Superior temporal gyrus (tissue), 1 donor: Measurements from ENCODE around the gene BEX5.
"Not testable (repeated sequence)": the region's sequence is repeated elsewhere in the genome, so short reads cannot be mapped to it uniquely, and the experiment has no call there.

Experiments
- DNase-seq: peaks from one replicate; pipeline ENCODE4 v3.0.0-alpha.2; 2016; ENCODE audit errors: extremely low spot score

BEX5 gene

GRCh38 chrX:102155806-102156179, at the start of gene BEX5:
BEX5 (minus strand) TSS chrX:102155977; CDS start chrX:102154265, 1,712 bp downstream.
- peak; percentile 50 for DNase-seq

GRCh38 chrX:102185967-102186720, 30.4 kb upstream of the BEX5 start:
- no peak for DNase-seq

DNA sequence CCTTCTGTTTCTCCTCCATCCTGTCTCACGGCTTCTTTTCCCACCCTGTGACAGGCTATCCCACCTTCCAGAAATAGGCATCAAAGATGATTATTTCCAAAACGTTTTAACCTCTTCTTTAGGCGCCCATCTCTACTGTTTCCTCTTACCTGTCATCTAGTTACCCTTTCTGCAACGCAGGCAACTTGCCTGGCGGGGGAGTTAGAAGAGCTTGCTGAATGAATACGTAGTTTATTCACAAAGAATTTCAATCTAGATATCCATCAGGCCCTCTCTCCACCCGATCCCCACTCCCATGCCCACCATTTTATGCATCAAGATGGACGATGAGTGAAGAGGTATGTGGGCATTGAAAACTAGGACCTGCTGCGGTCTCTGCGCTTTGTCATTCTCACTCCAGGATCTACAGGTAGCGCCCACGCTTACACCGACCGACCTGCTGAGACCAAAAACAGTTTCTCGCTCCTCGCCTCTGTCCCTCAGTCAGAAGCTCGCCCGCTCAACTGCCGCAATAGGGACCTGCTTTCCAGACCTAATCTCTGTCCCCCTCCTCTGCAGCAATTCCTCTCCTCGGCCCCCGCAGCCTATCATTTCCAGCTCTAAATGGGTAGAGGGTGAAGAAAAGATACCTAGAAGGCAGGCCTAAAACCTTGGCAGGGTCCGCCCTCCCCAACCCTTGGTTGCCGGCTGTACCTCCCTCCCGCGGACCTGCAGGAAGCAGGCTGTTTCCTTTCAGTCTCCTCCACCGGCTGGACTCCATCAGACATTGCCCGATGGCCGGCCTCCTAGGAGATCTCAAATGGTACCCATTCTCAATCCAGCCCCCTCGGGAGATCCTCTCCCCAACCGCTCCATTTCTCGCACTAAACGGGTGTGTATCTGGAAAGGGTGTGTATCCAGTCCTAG, 624 bp downstream of the BEX5 start:
- DNase-seq, result peak; percentile 8

- peak; percentile 17 for DNase-seq
Observed at GRCh38 chrX:102154218-102154860, 1.4 kb downstream of the BEX5 start.

- not testable (repeated sequence) for DNase-seq
Observed at GRCh38 chrX:102142274-102142673, 13.5 kb downstream of the BEX5 start, which contains the start of gene TCEAL6. TCEAL6 (minus strand) TSS chrX:102142481.

- DNase-seq, result not testable (repeated sequence)
Observed at GRCh38 chrX:102141631-102142030, 14.1 kb downstream of the BEX5 start.

DNA sequence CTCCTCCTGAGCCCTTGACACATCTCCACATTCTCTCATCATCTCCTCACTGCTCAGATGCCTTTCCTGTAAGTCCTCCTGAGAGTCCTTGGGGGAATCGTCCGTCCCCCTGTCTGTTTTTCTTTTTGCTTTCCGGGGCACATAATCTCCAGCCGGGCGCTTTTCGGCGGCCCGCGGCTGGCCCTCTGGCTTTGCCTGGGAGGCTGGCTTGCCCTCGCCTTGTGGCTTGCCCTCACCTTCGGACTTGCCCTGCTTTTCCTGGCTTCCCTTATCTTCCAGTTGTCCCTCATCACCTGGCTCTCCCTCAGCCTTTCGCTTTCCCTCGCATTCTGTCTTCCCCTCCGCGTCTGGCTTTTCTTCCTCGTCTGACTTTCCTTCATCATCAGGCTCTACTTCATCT, 14.9 kb downstream of the BEX5 start:
- DNase-seq, result not testable (repeated sequence)

GRCh38 chrX:102138064-102138463, 17.7 kb downstream of the BEX5 start:
- no peak for DNase-seq

DNA sequence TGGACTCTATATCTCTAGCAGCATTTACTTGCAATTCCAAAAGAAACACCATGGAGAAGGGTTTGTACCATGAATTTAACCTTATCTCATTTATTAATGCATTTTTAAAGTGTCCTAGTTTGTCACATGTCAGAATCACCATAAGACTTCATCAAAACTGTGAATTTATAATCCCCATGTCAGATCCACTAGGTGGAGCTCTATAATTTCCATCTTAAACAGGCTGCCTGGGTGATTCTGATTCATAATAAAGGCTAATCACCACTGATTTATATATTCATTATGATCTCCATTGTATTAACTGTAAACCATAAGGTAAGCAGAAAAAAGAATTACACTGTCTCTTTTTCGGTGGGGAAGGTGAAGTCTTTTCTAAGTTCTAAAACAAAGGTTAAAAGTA, 26.3 kb downstream of the BEX5 start:
- DNase-seq, result peak; percentile 46

DNA sequence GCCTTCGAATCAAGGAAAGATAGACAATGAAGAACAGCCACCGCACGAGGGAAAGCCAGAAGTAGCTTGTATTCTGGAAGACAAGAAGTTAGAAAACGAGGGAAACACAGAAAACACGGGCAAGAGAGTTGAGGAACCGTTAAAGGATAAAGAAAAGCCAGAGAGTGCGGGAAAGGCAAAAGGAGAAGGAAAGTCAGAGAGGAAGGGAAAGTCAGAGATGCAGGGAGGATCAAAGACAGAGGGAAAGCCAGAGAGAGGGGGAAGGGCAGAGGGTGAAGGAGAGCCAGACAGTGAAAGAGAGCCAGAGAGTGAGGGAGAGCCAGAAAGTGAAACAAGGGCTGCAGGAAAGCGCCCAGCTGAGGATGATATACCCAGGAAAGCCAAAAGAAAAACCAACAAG, 28.9 kb downstream of the BEX5 start:
- DNase-seq, result no peak

DNA sequence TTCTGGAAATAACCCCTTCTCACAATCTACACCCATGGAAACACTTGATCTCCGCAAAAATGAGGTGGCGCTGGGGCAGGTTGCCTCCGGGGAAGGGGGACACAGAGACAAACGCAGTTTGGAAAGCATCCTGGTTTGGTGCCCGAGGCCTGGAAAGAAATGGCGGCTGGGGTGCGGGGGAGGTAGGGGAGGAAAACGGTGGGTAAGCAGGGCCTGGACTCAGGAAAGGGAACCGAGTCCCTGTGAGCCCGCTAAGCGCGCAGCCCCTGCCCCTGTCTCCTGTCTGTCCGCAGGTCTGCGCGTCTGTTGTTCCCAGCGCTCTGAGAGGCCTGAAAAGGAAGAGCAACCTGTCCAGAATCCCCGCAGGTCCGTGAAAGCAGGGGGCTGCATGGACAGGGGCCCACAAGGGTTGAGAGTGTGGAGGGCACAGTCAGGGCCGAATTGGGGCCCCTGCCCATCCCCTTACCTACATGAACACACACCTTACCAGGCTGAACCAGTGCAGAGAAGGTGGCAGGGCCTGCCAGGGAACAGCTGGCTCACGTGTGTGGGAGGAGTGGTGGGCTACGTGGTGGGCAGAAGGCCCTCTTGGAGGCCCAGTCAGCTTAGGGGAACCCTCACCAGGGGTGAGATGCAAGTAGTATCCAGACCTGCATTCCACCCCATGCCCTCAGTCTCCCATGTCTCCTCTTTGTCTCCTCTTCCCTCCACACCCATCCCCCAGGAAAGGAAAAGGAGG, 29.5 kb downstream of the BEX5 start:
- not testable (repeated sequence) for DNase-seq

DNA sequence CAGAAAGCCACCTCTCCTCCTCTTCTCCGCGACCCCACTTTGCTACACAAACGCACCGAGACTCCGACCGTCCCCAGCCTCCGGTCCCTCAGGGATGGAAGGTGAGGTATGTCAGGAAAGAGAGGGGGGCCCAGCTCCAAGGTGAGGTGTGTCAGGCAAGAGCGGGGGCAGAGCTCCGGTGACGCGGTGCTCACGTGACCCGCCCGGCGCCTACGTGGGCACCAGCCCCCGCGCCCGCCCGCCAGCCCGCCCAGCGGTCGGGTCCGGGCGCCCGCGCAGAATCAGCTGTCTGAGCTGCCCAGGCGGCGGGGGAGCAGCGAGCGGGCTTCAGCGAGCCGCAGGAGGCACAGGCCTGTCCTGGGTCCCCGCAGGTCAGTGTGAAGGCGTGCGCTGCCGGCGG, 30.3 kb downstream of the BEX5 start, which contains the start of gene TCEAL2:
Gene TCEAL2, plus strand, starts transcription at position 244 of the 400 bp plus-strand sequence. CDS start 1,152 bp downstream, outside the sequence.
- DNase-seq, result not testable (repeated sequence)

DNA sequence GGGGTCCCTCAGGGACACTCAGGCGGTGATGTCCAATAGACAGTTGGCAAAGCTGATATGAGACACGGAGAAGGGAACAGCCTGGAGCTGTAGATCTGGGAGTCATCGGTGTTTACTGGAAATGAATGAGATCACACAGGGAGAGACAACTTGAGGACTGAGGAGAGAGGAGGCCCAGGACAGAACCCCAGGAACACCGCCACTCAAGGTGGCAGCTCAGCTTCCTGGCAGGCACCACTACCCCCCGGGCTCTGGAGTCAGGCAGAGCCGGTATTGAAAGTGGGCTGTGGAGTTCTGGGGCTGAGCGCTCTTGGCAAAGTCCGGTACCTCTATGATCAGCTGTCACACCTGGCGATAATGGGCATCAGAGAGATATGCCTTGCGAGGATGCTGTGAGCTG, 30.8 kb downstream of the BEX5 start:
- not testable (repeated sequence) for DNase-seq

DNA sequence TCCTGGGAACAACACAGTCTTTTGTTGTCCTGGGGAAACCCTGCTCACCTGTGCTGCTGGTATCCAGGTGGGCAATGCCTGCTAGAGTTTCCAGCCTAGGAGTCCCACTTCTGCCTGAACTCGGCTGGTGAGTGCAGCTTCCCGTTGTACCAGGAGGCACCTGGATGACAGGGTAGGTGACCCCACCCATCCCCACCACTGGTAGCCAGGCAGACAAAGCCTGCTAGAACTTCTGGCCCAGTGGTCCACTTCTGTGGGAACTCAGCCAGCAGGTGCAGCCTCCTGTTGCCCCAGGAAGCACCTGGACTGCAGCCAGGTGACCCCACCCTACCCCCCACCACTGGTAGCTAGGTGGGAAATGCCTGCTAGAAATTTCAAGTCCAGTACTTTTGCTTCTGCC, 40.0 kb downstream of the BEX5 start:
- no peak for DNase-seq

DNA sequence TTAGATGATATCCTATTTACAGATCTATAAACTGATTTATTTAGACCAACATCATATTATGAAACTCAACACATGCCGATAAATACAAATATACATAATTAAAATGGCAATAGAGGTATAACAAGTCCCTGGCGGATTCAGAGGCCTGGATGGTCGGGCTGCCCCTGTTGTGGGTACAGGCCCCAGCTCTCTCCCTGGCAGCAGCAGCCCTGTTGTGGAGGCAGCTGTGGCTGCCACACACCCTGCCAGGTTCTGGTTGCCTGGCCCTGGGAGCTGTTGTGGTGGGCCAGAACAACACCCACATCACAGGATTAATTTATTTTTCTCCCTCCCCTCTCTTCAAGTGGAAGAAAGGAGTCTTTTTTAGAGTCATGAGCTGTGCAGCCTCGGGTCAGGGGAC, 42.4 kb downstream of the BEX5 start:
- no peak for DNase-seq
